ENCODE measurements around the gene ZSCAN5B. TPM values are rescaled to one million over a fixed set of nuclear protein-coding genes. Genes with fewer than 3 reads are reported as not detected.
A peak's percentile ranks its signal among the peaks of the same experiment; 100 is the strongest.

Gene ZSCAN5B
- total and polyA plus RNA-seq, 2 donors (not counting 1 experiment from before 2014, with no cell fraction given), result not detected

DNA sequence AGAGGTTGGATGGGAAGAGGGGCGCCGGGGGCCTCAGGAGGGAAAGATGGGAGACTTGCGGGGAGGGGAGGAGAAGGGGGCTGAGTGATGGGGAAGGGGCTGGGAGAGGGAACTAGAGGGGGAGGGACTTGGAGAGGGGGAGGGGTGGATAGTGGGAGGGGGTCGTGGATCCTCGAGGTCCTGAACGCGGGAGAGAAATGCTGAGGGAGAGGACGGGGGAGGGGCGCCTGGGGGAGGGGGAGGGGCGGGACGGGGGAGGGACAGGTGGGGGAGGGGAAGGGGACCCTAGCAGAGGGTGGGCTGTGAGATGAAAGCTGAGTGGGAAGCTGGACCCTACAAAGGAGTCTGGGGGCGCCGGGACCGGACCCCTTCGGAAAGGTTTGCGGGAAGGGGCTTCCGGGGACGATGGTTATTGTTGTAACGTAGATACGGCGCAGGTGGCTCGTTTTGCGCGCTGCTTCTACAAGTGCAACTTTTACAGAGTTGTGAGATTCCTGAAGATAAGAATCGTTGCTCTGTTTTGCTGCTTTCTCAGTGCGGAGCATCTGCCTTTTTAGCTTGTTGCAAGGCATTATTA lies 56.1 kb downstream of the ZSCAN5B start:
- H3K4me1 ChIP-seq (ENCODE audit: control insufficient read depth in 2 of 2, insufficient read depth in 2 of 2, low read length in 2 of 2), result peaks cover 13 to 17% of the 10 kb centered on the region in 2 donors
- H2AFZ ChIP-seq (ENCODE audit: insufficient read depth, low read depth, low read length, poor library complexity, severe bottlenecking), result peak overlapping the region; percentile 92
- intact Hi-C loops (cut with micrococcal nuclease), result loop anchor here (1.0 to 10.0 kb wide), 3 partner anchors 20 to 517 kb away; partner anchors contain the start of genes ZNF784 and ZNF787
- Mint-ChIP-seq H3K9me3 (ENCODE audit: insufficient read depth) (no peaks in the 10 kb centered on the region), H3K27me3 (no peaks in the 10 kb centered on the region), H3K4me1 (peaks cover 32% of the 10 kb centered on the region), H3K27ac (peak overlapping the region; percentile 51), H3K4me3 (peak overlapping the region; percentile 87)
- no peaks in the 10 kb centered on the region for H4K20me1 ChIP-seq (ENCODE audit: control insufficient read depth, insufficient read depth, low read length, poor library complexity, severe bottlenecking)
- H3K79me2 ChIP-seq (ENCODE audit: control insufficient read depth, insufficient read depth, low read length), result peaks cover 43% of the 10 kb centered on the region
- DNase-seq (peak; percentile 43), ATAC-seq (ENCODE audit: low read depth) (no peak)
- H3K36me3 ChIP-seq (replicated peaks in 1 of 2; ENCODE audit: control extremely low read depth in 1 of 2, control insufficient read depth in 1 of 2, extremely low read depth in 1 of 2, insufficient read depth in 2 of 2, low read length in 1 of 2), result no peaks in the 10 kb centered on the region
- ChIA-PET POLR2A (interaction anchor here (0.5 to 1.5 kb wide), 4 partner anchors 11 to 488 kb away, joined by 3 to 13 read pairs (median 5); partner anchors contain the start of gene ZNF787), CTCF (interaction anchor here (0.7 kb wide), 1 partner anchor 33 kb away, joined by 3 read pairs; no protein-coding TSS in a partner anchor)
- 4% methylated on average over 15 of the region's 26 CpGs for WGBS (ENCODE audit: insufficient coverage)
- H3K9ac ChIP-seq (ENCODE audit: low read length), result peak overlapping the region; percentile 81
- no peaks in the 10 kb centered on the region for H3K27me3 ChIP-seq (replicated peaks in 1 of 4; ENCODE audit: control extremely low read depth in 1 of 4, control insufficient read depth in 3 of 4, insufficient read depth in 4 of 4, low read length in 3 of 4)
- H3K4me3 ChIP-seq (ENCODE audit: control extremely low read depth in 1 of 5, extremely low read depth in 1 of 5, insufficient read depth in 1 of 5, low read depth in 2 of 5, low read length in 4 of 5), result peak overlapping the region in 4 of 5 experiments; percentile 76 to 83 (median 79)
- no peak for TF ChIP-seq CTCF (IDR thresholded peaks at IDR 0.05)
- TF ChIP-seq EZH2 (IDR thresholded peaks at IDR 0.05; ENCODE audit: borderline replicate concordance, insufficient read depth, low read depth, low read length, poor library complexity, severe bottlenecking), result no peak
- H3K27ac ChIP-seq (ENCODE audit: low read length in 2 of 2), result peak overlapping the region; percentile 84 to 89
- peak overlapping the region; percentile 92 for H3K4me2 ChIP-seq (replicated peaks; ENCODE audit: low read depth, low read length, poor library complexity, severe bottlenecking)
- H3K9me3 ChIP-seq (ENCODE audit: control extremely low read depth in 1 of 3, control insufficient read depth in 2 of 3, insufficient read depth in 1 of 3, low read length in 2 of 3), result no peaks in the 10 kb centered on the region

Data from B cell (primary cell).